PC-3 (cell line): ENCODE data around the gene DCUN1D4. TPM values are rescaled to one million over a fixed set of nuclear protein-coding genes. Genes with fewer than 3 reads are reported as not detected.

Experiments
- ATAC-seq: fragments of 200-7000 bp; cut with Tn5 transposase; 2 replicates; pipeline ENCODE4 v1.9.1; 2020; ENCODE audit warnings: mild to moderate bottlenecking, moderate library complexity
- BruUV-seq: library from RNA; stranded (reverse); fragments of 400-500 nt; replicated peaks from 2 replicates; lab custom pipeline; 2021; lab: Mats Ljungman, UMichigan
- CTCF ChIA-PET: fragments of 300-600 bp; sonication (Branson Sonifier 250); formaldehyde crosslinking; loops from one replicate; lab custom pipeline; 2022; ENCODE audit warnings: antibody characterized with exemption; lab: Charles Lee
- POLR2A ChIA-PET: fragments of 300-600 bp; sonication (Branson Sonifier 250); formaldehyde crosslinking; loops from one replicate; lab custom pipeline; 2022; ENCODE audit warnings: antibody characterized with exemption; ENCODE audit not compliant: unreplicated experiment; lab: Charles Lee
- DNase-seq: peaks from one replicate; pipeline ENCODE4 v3.0.0-alpha.2; 2015
- H2AFZ ChIP-seq: fragments of 300-600 bp; sonication (generic); 2 replicates; pipeline ENCODE4 v1.6.0; 2016; ENCODE audit warnings: antibody characterized with exemption, low read length
- H3F3A ChIP-seq: fragments of 300-600 bp; sonication (generic); one replicate; pipeline ENCODE4 v1.6.0; 2017; ENCODE audit warnings: antibody characterized with exemption, low read length, control low read depth, mild to moderate bottlenecking; ENCODE audit not compliant: unreplicated experiment
- H3K27ac ChIP-seq: fragments of 300-600 bp; sonication (generic); 2 replicates; pipeline ENCODE4 v1.5.1; 2016; ENCODE audit warnings: mild to moderate bottlenecking, low read length
- H3K27me3 ChIP-seq: fragments of 300-600 bp; sonication (generic); 2 replicates; pipeline ENCODE4 v1.6.1; 2016; ENCODE audit warnings: low read length, mixed read lengths
- H3K36me3 ChIP-seq: fragments of 300-600 bp; sonication (generic); 2 replicates; pipeline ENCODE4 v1.6.1; 2016; ENCODE audit warnings: low read depth, mixed run types, low read length, mixed read lengths
- H3K4me1 ChIP-seq: fragments of 300-600 bp; sonication (generic); 2 replicates; pipeline ENCODE4 v1.5.1; 2016; ENCODE audit warnings: low read length; ENCODE audit not compliant: insufficient read depth
- H3K4me2 ChIP-seq: fragments of 300-600 bp; sonication (generic); 2 replicates; pipeline ENCODE4 v1.6.0; 2016; ENCODE audit warnings: low read length
- H3K4me3 ChIP-seq: fragments of 300-600 bp; sonication (generic); 2 replicates; pipeline ENCODE4 v1.5.1; 2016; ENCODE audit warnings: mild to moderate bottlenecking, low read length, mixed read lengths
- H3K79me2 ChIP-seq: fragments of 300-600 bp; sonication (generic); 2 replicates; pipeline ENCODE4 v1.6.1; 2017; ENCODE audit warnings: low read length, mixed read lengths
- H3K9ac ChIP-seq: fragments of 300-600 bp; sonication (generic); 2 replicates; pipeline ENCODE4 v1.6.0; 2016; ENCODE audit warnings: mild to moderate bottlenecking, low read length
- H3K9me2 ChIP-seq: fragments of 300-600 bp; sonication (generic); replicated peaks from 2 replicates; pipeline ENCODE4 v1.6.1; 2016; ENCODE audit warnings: mixed run types, low read length, mixed read lengths
- H3K9me3 ChIP-seq: fragments of 300-600 bp; sonication (generic); 2 replicates; pipeline ENCODE4 v1.6.1; 2016; ENCODE audit warnings: low read length, mixed read lengths
- H4K20me1 ChIP-seq: fragments of 300-600 bp; sonication (generic); 2 replicates; pipeline ENCODE4 v1.6.1; 2016; ENCODE audit warnings: low read length, mixed read lengths
- CTCF ChIP-seq: fragments of 300-600 bp; sonication (generic); conservative IDR thresholded peaks from 2 replicates; pipeline ENCODE4 v1.5.1; 2017; ENCODE audit warnings: antibody characterized with exemption, low read depth, mild to moderate bottlenecking, low read length
- EZH2 ChIP-seq: fragments of 300-600 bp; sonication (generic); IDR thresholded peaks from one replicate; pipeline ENCODE4 v1.6.1; 2017; ENCODE audit warnings: antibody characterized with exemption, mild to moderate bottlenecking, low read length; ENCODE audit not compliant: unreplicated experiment
- EZH2phosphoT487 ChIP-seq: fragments of 300-600 bp; sonication (generic); IDR thresholded peaks from 2 replicates; pipeline ENCODE4 v1.6.1; 2018; ENCODE audit warnings: mild to moderate bottlenecking, antibody characterized with exemption, low read length, borderline replicate concordance
- intact Hi-C: fragments of 100-400 bp; cut with micrococcal nuclease; formaldehyde crosslinking; loops from 2 replicates; pipeline ENCODE4 v1.9.0; 2023
- total RNA-seq: library from RNA; depleted of rRNA; stranded (reverse); fragments of >200 nt; gene quantifications from 2 replicates; pipeline ENCODE4 v1.2.3, GENCODE V29; 2014

The DCUN1D4 gene
- total RNA-seq, 1 experiment from 2014 or later, result 44.8 TPM

- H3K27ac ChIP-seq, result no peak overlapping the region
- H4K20me1 ChIP-seq, result 0 out of 2 replicates have a peak, but pooled peaks cover 3% of the 10 kb centered on the region
- ChIA-PET POLR2A (no interaction called here), CTCF (no interaction called here)
- H2AFZ ChIP-seq, result no peak overlapping the region
- no peak overlapping the region for H3K9ac ChIP-seq
- ATAC-seq (no peak), DNase-seq (no peak)
- TF ChIP-seq CTCF, result no peak
- no peak for TF ChIP-seq EZH2phosphoT487
- TF ChIP-seq EZH2, result no peak
- H3K9me2 ChIP-seq, result no peaks in the 10 kb centered on the region
- no peak overlapping the region for H3K4me2 ChIP-seq
- H3K4me3 ChIP-seq, result no peak overlapping the region
- H3K27me3 ChIP-seq, result no peaks in the 10 kb centered on the region
- BruUV-seq, result no TSS peak
- intact Hi-C loops, result no loop called here
- peaks cover 23% of the 10 kb centered on the region for H3K79me2 ChIP-seq
- H3K9me3 ChIP-seq, result no peaks in the 10 kb centered on the region
- peaks cover 18% of the 10 kb centered on the region for H3K4me1 ChIP-seq
- no peaks in the 10 kb centered on the region for H3F3A ChIP-seq
- peaks cover 49% of the 10 kb centered on the region for H3K36me3 ChIP-seq
These were observed 22.8 kb downstream of the DCUN1D4 start for GRCh38 chr4:51865717-51866116.

GRCh38 chr4:51866835-51867234 lies 23.9 kb downstream of the DCUN1D4 start:
- Histone ChIP-seq H3K9me2 (no peaks in the 10 kb centered on the region), H3K9me3 (no peaks in the 10 kb centered on the region), H3K9ac (no peak overlapping the region), H4K20me1 (0 out of 2 replicates have a peak, but pooled peaks cover 3% of the 10 kb centered on the region), H3K4me1 (peaks cover 27% of the 10 kb centered on the region), H3F3A (no peaks in the 10 kb centered on the region), H3K27ac (no peak overlapping the region), H2AFZ (no peak overlapping the region), H3K4me2 (no peak overlapping the region), H3K27me3 (no peaks in the 10 kb centered on the region), H3K79me2 (peaks cover 22% of the 10 kb centered on the region), H3K4me3 (no peak overlapping the region), H3K36me3 (peaks cover 55% of the 10 kb centered on the region)
- ChIA-PET POLR2A (no interaction called here), CTCF (no interaction called here)
- DNase-seq (no peak), ATAC-seq (no peak)
- intact Hi-C loops, result no loop called here
- TF ChIP-seq EZH2 (no peak), EZH2phosphoT487 (no peak), CTCF (no peak)
- BruUV-seq, result no TSS peak

- no peak for DNase-seq
- peaks cover 14% of the 10 kb centered on the region for H3K79me2 ChIP-seq
- no peaks in the 10 kb centered on the region for H3K9me3 ChIP-seq
- H3K4me3 ChIP-seq, result no peak overlapping the region
- H3K27me3 ChIP-seq, result no peaks in the 10 kb centered on the region
- peaks cover 27% of the 10 kb centered on the region for H3K4me1 ChIP-seq
- TF ChIP-seq EZH2 (no peak), EZH2phosphoT487 (no peak), CTCF (no peak)
- H2AFZ ChIP-seq, result no peak overlapping the region
- H4K20me1 ChIP-seq, result 0 out of 2 replicates have a peak, but pooled peaks cover 3% of the 10 kb centered on the region
- H3F3A ChIP-seq, result no peaks in the 10 kb centered on the region
- no peak overlapping the region for H3K9ac ChIP-seq
- H3K27ac ChIP-seq, result no peak overlapping the region
- peaks cover 65% of the 10 kb centered on the region for H3K36me3 ChIP-seq
- no peak overlapping the region for H3K4me2 ChIP-seq
- POLR2A ChIA-PET, result no interaction called here
- CTCF ChIA-PET, result no interaction called here
- no peaks in the 10 kb centered on the region for H3K9me2 ChIP-seq
- intact Hi-C loops, result no loop called here
- BruUV-seq, result no TSS peak
- ATAC-seq, result no peak
These were observed 24.9 kb downstream of the DCUN1D4 start for GRCh38 chr4:51867689-51868448.
